ENCODE data around the gene CCND1.

DNA sequence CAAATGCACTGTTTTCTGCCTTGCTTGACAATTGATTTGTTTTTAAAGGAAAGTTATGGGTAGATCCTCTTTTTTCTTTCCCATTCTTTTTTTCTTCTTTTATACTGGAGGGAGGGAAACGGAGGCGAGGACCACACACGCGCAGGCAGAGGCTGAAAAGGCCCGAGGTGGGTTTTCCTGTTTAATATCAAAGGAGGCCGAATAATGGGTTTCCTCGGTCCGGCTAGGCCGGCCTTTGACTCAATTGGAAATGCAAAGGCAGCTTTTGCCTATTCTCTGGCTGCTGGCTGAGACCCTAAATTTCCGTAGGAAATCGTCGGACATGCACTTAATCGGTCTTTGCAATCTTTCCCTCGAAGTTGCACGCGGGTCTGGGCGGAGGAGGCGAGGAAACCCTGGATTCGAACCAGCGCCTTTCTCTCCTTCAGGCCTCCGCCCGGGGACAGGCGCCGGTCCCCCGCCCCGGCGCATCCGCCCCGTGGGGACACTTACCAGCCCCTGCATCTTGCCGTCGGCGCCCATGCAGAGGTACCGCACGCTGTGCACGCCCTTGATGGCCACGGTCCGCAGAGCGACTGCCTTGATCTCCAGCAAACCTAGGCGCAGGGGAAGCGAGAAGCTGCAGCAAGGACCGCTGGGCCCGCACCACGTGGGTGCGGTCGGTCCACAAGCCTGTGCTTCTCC lies 62.0 kb downstream of the CCND1 start:
- TF ChIP-seq ZNF274 (IDR thresholded peaks at IDR 0.05; ENCODE audit: low read depth, low read length) (no peak), YY1 (IDR thresholded peaks at IDR 0.05; ENCODE audit: insufficient read depth, insufficient read length) (no peak), SUZ12 (IDR thresholded peaks at IDR 0.05; ENCODE audit: extremely low read depth, insufficient read depth, insufficient read length) (no peak)
